ENCODE measurements around the gene ABCC12. TPM values are rescaled to one million over a fixed set of nuclear protein-coding genes. Genes with fewer than 3 reads are reported as not detected.
"Not testable (repeated sequence)": the region's sequence is repeated elsewhere in the genome, so short reads cannot be mapped to it uniquely, and the experiment has no call there.

Gene ABCC12
- total and polyA plus RNA-seq, 2 of the 8 experiments (the other 6 are each of a cell fraction or from before 2014, with no cell fraction given), result 0.05 TPM; not detected in 1

- not testable (repeated sequence) for FAIRE-seq; H3K27me3 ChIP-seq (replicated peaks in 1 of 4; ENCODE audit: control insufficient read depth in 3 of 4, extremely low read depth in 1 of 4, insufficient read depth in 3 of 4, low read length in 3 of 4); H2BK20ac ChIP-seq (ENCODE audit: low read length)
Measured at GRCh38 chr16:48181746-48182520, 26.1 kb upstream of the ABCC12 start.

More at GRCh38 chr16:48181746-48182520, 26.1 kb upstream of the ABCC12 start:
- H3K4ac ChIP-seq (replicated peaks; ENCODE audit: insufficient read length, low read depth, low read length); H3K56ac ChIP-seq (replicated peaks; ENCODE audit: insufficient read length, low read depth, low read length); H3K9ac ChIP-seq (replicated peaks in 1 of 4; ENCODE audit: extremely low read depth in 1 of 4, low read depth in 3 of 4, low read length in 3 of 4); H2BK120ac ChIP-seq (replicated peaks; ENCODE audit: low read depth, low read length); H2BK15ac ChIP-seq (ENCODE audit: low read length); H2BK5ac ChIP-seq (ENCODE audit: low read depth, low read length); H3K79me2 ChIP-seq (ENCODE audit: control insufficient read depth in 1 of 2, insufficient read depth in 2 of 2, low read length in 2 of 2); H4K8ac ChIP-seq (ENCODE audit: extremely low read depth, insufficient read depth, low read length); H3K23me2 ChIP-seq (ENCODE audit: low read depth, low read length); H3K14ac ChIP-seq (ENCODE audit: insufficient read length); H3K9me3 ChIP-seq (ENCODE audit: insufficient read depth in 2 of 2, low read depth in 1 of 2, low read length in 1 of 2); H3K4me2 ChIP-seq (ENCODE audit: insufficient read depth in 1 of 2, low read depth in 2 of 2, low read length in 2 of 2); H2AK5ac ChIP-seq (ENCODE audit: low read depth, low read length); H3K18ac ChIP-seq (ENCODE audit: extremely low read depth, low read length); H4K5ac ChIP-seq (ENCODE audit: insufficient read length, low read depth, low read length); H3K79me1 ChIP-seq (ENCODE audit: low read depth, low read length); DNase-seq (ENCODE audit: low read depth in 1 of 2, low spot score in 2 of 2); H4K91ac ChIP-seq (replicated peaks; ENCODE audit: insufficient read length, low read length); H2BK12ac ChIP-seq (ENCODE audit: low read depth, low read length); H4K20me1 ChIP-seq (replicated peaks in 1 of 2; ENCODE audit: control insufficient read depth in 1 of 2, insufficient read depth in 2 of 2, low read length in 2 of 2); H3K27ac ChIP-seq (ENCODE audit: low read depth, low read length); H3K4me1 ChIP-seq (replicated peaks in 1 of 4; ENCODE audit: control insufficient read depth in 3 of 4, insufficient read depth in 4 of 4, low read length in 3 of 4); H3K23ac ChIP-seq (ENCODE audit: insufficient read length); H2AFZ ChIP-seq (ENCODE audit: low read length); H3K4me3 ChIP-seq (ENCODE audit: extremely low read depth in 1 of 4, insufficient read depth in 2 of 4, low read depth in 3 of 4, low read length in 4 of 4); H3K36me3 ChIP-seq (ENCODE audit: control insufficient read depth in 2 of 4, insufficient read depth in 4 of 4, low read length in 3 of 4); POLR2A ChIA-PET (ENCODE audit: partially characterized antibody): not testable (repeated sequence)
- CTCF ChIA-PET (ENCODE audit: partially characterized antibody), result interaction anchor here (1.2 kb wide), 1 partner anchor 127 kb away, joined by 3 read pairs; no protein-coding TSS in a partner anchor
- WGBS, 2 experiments (ENCODE audit: extremely low coverage in 1 of 2, insufficient coverage in 1 of 2, insufficient read length in 1 of 2, insufficient replicate concordance in 2 of 2, low coverage in 1 of 2, low lambda C conversion rate in 2 of 2, missing lambda C conversion rate in 1 of 2), result 87% methylated on average over 13 of the region's 14 CpGs; no CpG with 5 or more reads in 1 of the 2 experiments

All from H1 (cell line).